Cardiac muscle cell (in vitro differentiated cells and primary cell): ENCODE data around the gene ALX4. TPM values are rescaled to one million over a fixed set of nuclear protein-coding genes. Genes with fewer than 3 reads are reported as not detected.

Experiments used
- DNase-seq, 2 donors: peaks; one replicate each; pipeline versions ENCODE4 v3.0.0 to v3.0.0-alpha.2; 2010 to 2017; ENCODE audit warnings: low read depth in 1 of 2, low spot score in 1 of 2
- H3K27ac ChIP-seq: fragments of 200-600 bp; sonication (generic); 2 replicates; pipeline ENCODE4 v1.5.1; 2016
- H3K27me3 ChIP-seq: fragments of 200-600 bp; sonication (generic); 2 replicates; pipeline ENCODE4 v1.6.0; 2016; ENCODE audit warnings: control low read depth
- H3K36me3 ChIP-seq: fragments of 200-600 bp; sonication (generic); 2 replicates; pipeline ENCODE4 v1.5.1; 2016; ENCODE audit warnings: control low read depth
- H3K4me1 ChIP-seq: fragments of 200-600 bp; sonication (generic); 2 replicates; pipeline ENCODE4 v1.8.1; 2017; ENCODE audit warnings: low read depth, mild to moderate bottlenecking, mixed run types
- H3K4me3 ChIP-seq: fragments of 200-600 bp; sonication (generic); 2 replicates; pipeline ENCODE4 v1.5.1; 2016; ENCODE audit warnings: mild to moderate bottlenecking
- H3K9me3 ChIP-seq: fragments of 200-600 bp; sonication (generic); 2 replicates; pipeline ENCODE4 v1.5.1; 2017; ENCODE audit warnings: low read depth, mild to moderate bottlenecking, control low read depth
- polyA plus RNA-seq: library from polyadenylated mRNA; unstranded; fragments of >200 nt; fragmentation: Nextera tagmentation; extraction: Ambion mirVana; gene quantifications from 2 replicates; pipeline ENCODE4 v1.2.1, GENCODE V29; 2016
- total RNA-seq: library from RNA; depleted of rRNA; stranded (reverse); fragments of >200 nt; gene quantifications from 2 replicates; pipeline ENCODE4 v1.2.3, GENCODE V29; 2016
- TF ChIP-seq, protein P1 (sequence below): IDR thresholded peaks from 2 replicates; pipeline ENCODE4 v1.5.1; 2012; ENCODE audit warnings: low read depth, mild to moderate bottlenecking, low read length

ALX4 gene
- total and polyA plus RNA-seq, 2 experiments from 2014 or later, result 0.15 TPM; not detected in 1

DNA sequence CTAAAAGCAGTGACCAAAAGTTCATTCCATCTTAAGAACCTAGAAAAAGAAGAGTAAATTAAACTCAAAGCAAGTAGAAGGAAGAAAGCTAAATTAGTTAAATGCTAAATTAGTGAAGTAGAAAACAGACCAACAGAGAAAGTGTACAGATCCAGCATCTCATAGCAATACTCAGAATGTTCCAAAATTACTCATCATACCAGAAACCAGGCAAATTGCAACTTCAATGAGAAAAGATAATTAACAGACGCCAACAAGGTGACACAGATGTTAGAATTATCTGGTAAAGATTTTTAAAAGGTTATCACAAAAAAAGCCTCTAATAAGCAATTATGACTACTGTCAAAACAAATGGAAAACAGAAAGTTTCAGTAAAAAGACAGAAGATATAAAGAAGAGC, 96.8 kb downstream of the ALX4 start:
- no peaks in the 10 kb centered on the region for H3K9me3 ChIP-seq
- no peaks in the 10 kb centered on the region for H3K27me3 ChIP-seq
- no peaks in the 10 kb centered on the region for H3K36me3 ChIP-seq
- no peak overlapping the region for H3K4me3 ChIP-seq
- H3K4me1 ChIP-seq, result peaks cover 19% of the 10 kb centered on the region
- TF ChIP-seq, protein P1, sequence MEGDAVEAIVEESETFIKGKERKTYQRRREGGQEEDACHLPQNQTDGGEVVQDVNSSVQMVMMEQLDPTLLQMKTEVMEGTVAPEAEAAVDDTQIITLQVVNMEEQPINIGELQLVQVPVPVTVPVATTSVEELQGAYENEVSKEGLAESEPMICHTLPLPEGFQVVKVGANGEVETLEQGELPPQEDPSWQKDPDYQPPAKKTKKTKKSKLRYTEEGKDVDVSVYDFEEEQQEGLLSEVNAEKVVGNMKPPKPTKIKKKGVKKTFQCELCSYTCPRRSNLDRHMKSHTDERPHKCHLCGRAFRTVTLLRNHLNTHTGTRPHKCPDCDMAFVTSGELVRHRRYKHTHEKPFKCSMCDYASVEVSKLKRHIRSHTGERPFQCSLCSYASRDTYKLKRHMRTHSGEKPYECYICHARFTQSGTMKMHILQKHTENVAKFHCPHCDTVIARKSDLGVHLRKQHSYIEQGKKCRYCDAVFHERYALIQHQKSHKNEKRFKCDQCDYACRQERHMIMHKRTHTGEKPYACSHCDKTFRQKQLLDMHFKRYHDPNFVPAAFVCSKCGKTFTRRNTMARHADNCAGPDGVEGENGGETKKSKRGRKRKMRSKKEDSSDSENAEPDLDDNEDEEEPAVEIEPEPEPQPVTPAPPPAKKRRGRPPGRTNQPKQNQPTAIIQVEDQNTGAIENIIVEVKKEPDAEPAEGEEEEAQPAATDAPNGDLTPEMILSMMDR, result no peak
- no peak for DNase-seq
- H3K27ac ChIP-seq, result no peak overlapping the region

DNA sequence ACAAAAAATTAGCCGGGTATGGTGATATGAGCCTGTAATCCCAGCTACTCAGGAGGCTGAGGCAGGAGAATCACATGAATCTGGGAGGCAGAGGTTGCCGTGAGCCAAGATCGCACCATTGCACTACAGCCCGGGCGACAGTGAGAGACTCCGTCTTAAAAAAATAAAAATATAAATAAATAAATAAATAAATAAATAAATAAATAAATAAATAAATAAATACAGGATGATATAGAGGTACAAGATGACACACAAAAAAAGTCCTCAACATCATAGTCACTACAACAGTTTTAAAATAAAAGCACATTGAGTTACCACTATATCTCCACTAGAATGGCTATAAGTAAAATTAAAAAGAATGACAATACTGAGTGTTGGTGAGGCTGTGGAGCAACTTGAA, 97.8 kb downstream of the ALX4 start:
- TF ChIP-seq, protein P1, result no peak
- H3K9me3 ChIP-seq, result no peaks in the 10 kb centered on the region
- H3K36me3 ChIP-seq, result no peaks in the 10 kb centered on the region
- no peaks in the 10 kb centered on the region for H3K27me3 ChIP-seq
- H3K4me1 ChIP-seq, result peaks cover 29% of the 10 kb centered on the region
- H3K4me3 ChIP-seq, result no peak overlapping the region
- DNase-seq, result no peak
- H3K27ac ChIP-seq, result no peak overlapping the region

Other genes starting within 250 kb of the ALX4 start
- 7.9 and 11.3 TPM in 2 replicates for gene ACCS, start 243.9 kb downstream of the ALX4 start, total RNA-seq
- gene ACCS, start 243.9 kb downstream of the ALX4 start, polyA plus RNA-seq, result 11.0 and 14.7 TPM in 2 replicates
- 53.1 and 109 TPM in 2 replicates for gene EXT2, start 214.5 kb downstream of the ALX4 start, total RNA-seq
- gene EXT2, start 214.5 kb downstream of the ALX4 start, polyA plus RNA-seq, result 44.1 and 54.1 TPM in 2 replicates